Kidney (tissue), 14 donors: ENCODE data around the gene SPRR4. TPM values are rescaled to one million over a fixed set of nuclear protein-coding genes. Genes with fewer than 3 reads are reported as not detected.

Source experiments
- DNase-seq, 5 donors: peaks; one replicate each; pipeline ENCODE4 v3.0.0-alpha.2; 2013 to 2020
- FAIRE-seq: peaks from 2 replicates; lab custom pipeline; 2012; peaks lifted over from hg19 to GRCh38; lab: Jason Lieb, UNC
- H3K27ac ChIP-seq, 2 donors: one replicate each; pipeline ENCODE4 v1.7.0; 2013; ENCODE audit warnings: low read depth in 2 of 2, low read length in 2 of 2, inconsistent platforms in 1 of 2
- H3K27me3 ChIP-seq: one replicate; pipeline ENCODE4 v1.7.1; 2013; ENCODE audit warnings: low read length, inconsistent platforms; ENCODE audit not compliant: control insufficient read depth, insufficient read depth
- H3K36me3 ChIP-seq, 3 donors: one replicate each; pipeline versions ENCODE4 v1.7.0 to v1.7.1; 2013; ENCODE audit warnings: low read length in 3 of 3, control low read depth in 1 of 3, inconsistent platforms in 1 of 3; ENCODE audit not compliant: insufficient read depth in 3 of 3, control insufficient read depth in 2 of 3
- H3K4me1 ChIP-seq, 3 donors: one replicate each; pipeline versions ENCODE4 v1.7.0 to v1.7.1; 2013; ENCODE audit warnings: low read length in 3 of 3, inconsistent platforms in 1 of 3, low read depth in 1 of 3; ENCODE audit not compliant: control insufficient read depth in 2 of 3, insufficient read depth in 2 of 3
- H3K4me3 ChIP-seq, 3 donors: one replicate each; pipeline versions ENCODE4 v1.7.0 to v1.8.1; 2013; ENCODE audit warnings: low read length in 3 of 3, control low read depth in 1 of 3, inconsistent platforms in 1 of 3
- H3K9ac ChIP-seq, 3 donors: one replicate each; pipeline versions ENCODE4 v1.7.0 to v1.7.1; 2013; ENCODE audit warnings: low read length in 3 of 3, control low read depth in 1 of 3, inconsistent platforms in 1 of 3
- H3K9me3 ChIP-seq, 3 donors: one replicate each; pipeline versions ENCODE4 v1.7.0 to v1.7.1; 2013; ENCODE audit warnings: low read length in 3 of 3, control low read depth in 1 of 3, inconsistent platforms in 1 of 3; ENCODE audit not compliant: control insufficient read depth in 2 of 3, insufficient read depth in 1 of 3
- CTCF ChIP-seq: IDR thresholded peaks from 3 replicates; pipeline ENCODE4 v1.5.1; 2012; ENCODE audit warnings: mild to moderate bottlenecking, moderate library complexity, borderline replicate concordance; ENCODE audit not compliant: insufficient read depth; ENCODE audit errors: extremely low read depth
- intact Hi-C: fragments of 100-400 bp; cut with DNase I; formaldehyde crosslinking; loops from one replicate; pipeline ENCODE4 v1.11.1; 2022
- polyA plus RNA-seq: library from polyadenylated mRNA; stranded (reverse); fragments of 350-450 nt; fragmentation: Illumina TruSeq; extraction: RNeasy Lipid Tissue Mini Kit (QIAGEN cat#74804); gene quantifications from one replicate; pipeline ENCODE4 v1.2.3, GENCODE V29; 2014; ENCODE audit warnings: low read depth, low replicate concordance; ENCODE audit not compliant: insufficient read depth
- total RNA-seq: library from RNA; stranded (reverse); fragmentation: NEBNext Ultra II Directional; extraction: Animal tissue kit (Norgen Biotek cat#: 25700); gene quantifications from one replicate; pipeline ENCODE4 v1.2.1, GENCODE V29; 2021
- donor health status: control.
- donor health status: control.
- donor health status: control.
- donor health status: control.
- donor health status: control.
- donor health status: DM: yes; HTN: yes; CAD: no.
- donor health status: Normal renal cell carcinoma (clear cell type).

SPRR4 gene
- total and polyA plus RNA-seq, 2 donors from 2014 or later = not detected

GRCh38 chr1:152962876-152963415 is 7.5 kb upstream of the SPRR4 start:
- no peaks in the 10 kb centered on the region for H3K27me3 ChIP-seq
- DNase-seq (no peak), FAIRE-seq (no peak)
- intact Hi-C loops = no loop called here
- TF ChIP-seq CTCF = no peak
- H3K9ac ChIP-seq = no peak overlapping the region
- H3K4me3 ChIP-seq = no peak overlapping the region
- no peaks in the 10 kb centered on the region for H3K36me3 ChIP-seq
- no peaks in the 10 kb centered on the region for H3K9me3 ChIP-seq
- H3K27ac ChIP-seq = no peak overlapping the region
- no peaks in the 10 kb centered on the region for H3K4me1 ChIP-seq

GRCh38 chr1:152964536-152964935 is 5.9 kb upstream of the SPRR4 start:
- intact Hi-C loops = no loop called here
- no peak for DNase-seq
- no peak for FAIRE-seq
- no peak overlapping the region for H3K27ac ChIP-seq
- H3K4me3 ChIP-seq = no peak overlapping the region
- H3K4me1 ChIP-seq = no peaks in the 10 kb centered on the region
- TF ChIP-seq CTCF = no peak
- H3K9me3 ChIP-seq = no peaks in the 10 kb centered on the region
- no peaks in the 10 kb centered on the region for H3K36me3 ChIP-seq
- no peak overlapping the region for H3K9ac ChIP-seq
- H3K27me3 ChIP-seq = no peaks in the 10 kb centered on the region

GRCh38 chr1:152965853-152966252 is 4.6 kb upstream of the SPRR4 start:
- no peak overlapping the region for H3K4me3 ChIP-seq
- FAIRE-seq (no peak), DNase-seq (no peak)
- TF ChIP-seq CTCF = no peak
- H3K9ac ChIP-seq = no peak overlapping the region
- H3K36me3 ChIP-seq = no peaks in the 10 kb centered on the region
- intact Hi-C loops = no loop called here
- no peak overlapping the region for H3K27ac ChIP-seq
- H3K4me1 ChIP-seq = no peaks in the 10 kb centered on the region
- no peaks in the 10 kb centered on the region for H3K9me3 ChIP-seq
- H3K27me3 ChIP-seq = no peaks in the 10 kb centered on the region

GRCh38 chr1:152967201-152967600 is 3.2 kb upstream of the SPRR4 start:
- no peaks in the 10 kb centered on the region for H3K27me3 ChIP-seq
- TF ChIP-seq CTCF = no peak
- no peak overlapping the region for H3K4me3 ChIP-seq
- no peak overlapping the region for H3K9ac ChIP-seq
- intact Hi-C loops = no loop called here
- H3K9me3 ChIP-seq = no peaks in the 10 kb centered on the region
- FAIRE-seq = no peak
- H3K27ac ChIP-seq = no peak overlapping the region
- no peak for DNase-seq
- H3K4me1 ChIP-seq = no peaks in the 10 kb centered on the region
- H3K36me3 ChIP-seq = no peaks in the 10 kb centered on the region
